Measurements from ENCODE around the gene EXOC7. TPM values are rescaled to one million over a fixed set of nuclear protein-coding genes. Genes with fewer than 3 reads are reported as not detected.
A peak's percentile ranks its signal among the peaks of the same experiment; 100 is the strongest.
"Not testable (repeated sequence)": the region's sequence is repeated elsewhere in the genome, so short reads cannot be mapped to it uniquely, and the experiment has no call there.

Gene EXOC7
- total RNA-seq, 4 donors from 2014 or later = 113 to 160 (median 134) TPM

GRCh38 chr17:76063875-76064546 lies 39.6 kb downstream of the EXOC7 start:
- peak in 1 of 3 donors; percentile 62 for DNase-seq
- H3K9me3 ChIP-seq = no peaks in the 10 kb centered on the region
- no peak for TF ChIP-seq POLR2A (IDR thresholded peaks at IDR 0.05)
- no peak for TF ChIP-seq CTCF (IDR thresholded peaks at IDR 0.05)
- no peaks in the 10 kb centered on the region for H3K27me3 ChIP-seq
- H3K36me3 ChIP-seq = peaks cover 0 to 96% (median 0%) of the 10 kb centered on the region in 3 donors
- H3K27ac ChIP-seq = peak overlapping the region in 2 of 4 donors; percentile 5 to 53
- no peak overlapping the region for H3K4me3 ChIP-seq
- H3K4me1 ChIP-seq = no peaks in the 10 kb centered on the region

- H3K27me3 ChIP-seq, H3K4me3 ChIP-seq, H3K27ac ChIP-seq, H3K4me1 ChIP-seq, H3K9me3 ChIP-seq, DNase-seq: not testable (repeated sequence)
- H3K36me3 ChIP-seq = peaks cover 0 to 90% (median 6%) of the 10 kb centered on the region in 3 donors
Measured at GRCh38 chr17:76058264-76058663, 45.3 kb downstream of the EXOC7 start.

GRCh38 chr17:76056882-76057281 lies 46.7 kb downstream of the EXOC7 start:
- TF ChIP-seq CTCF (IDR thresholded peaks at IDR 0.05) (no peak), POLR2A (IDR thresholded peaks at IDR 0.05) (no peak)
- H3K36me3 ChIP-seq = peaks cover 0 to 87% (median 6%) of the 10 kb centered on the region in 3 donors
- H3K4me3 ChIP-seq = no peak overlapping the region
- no peaks in the 10 kb centered on the region for H3K27me3 ChIP-seq
- no peaks in the 10 kb centered on the region for H3K4me1 ChIP-seq
- H3K9me3 ChIP-seq = no peaks in the 10 kb centered on the region
- no peak overlapping the region for H3K27ac ChIP-seq
- no peak for DNase-seq

- no peak for TF ChIP-seq POLR2A (IDR thresholded peaks at IDR 0.05)
- TF ChIP-seq CTCF (IDR thresholded peaks at IDR 0.05) = no peak
- no peak overlapping the region for H3K4me3 ChIP-seq
- H3K9me3 ChIP-seq = no peaks in the 10 kb centered on the region
- DNase-seq = no peak
- H3K27me3 ChIP-seq = no peaks in the 10 kb centered on the region
- no peak overlapping the region for H3K27ac ChIP-seq
- no peaks in the 10 kb centered on the region for H3K4me1 ChIP-seq
- peaks cover 0 to 84% (median 6%) of the 10 kb centered on the region in 3 donors for H3K36me3 ChIP-seq
Measured at GRCh38 chr17:76054112-76054476, 49.5 kb downstream of the EXOC7 start.

GRCh38 chr17:76053246-76054111 lies 50.1 kb downstream of the EXOC7 start:
- DNase-seq = no peak
- H3K4me3 ChIP-seq = no peak overlapping the region
- H3K9me3 ChIP-seq = no peaks in the 10 kb centered on the region
- TF ChIP-seq POLR2A (IDR thresholded peaks at IDR 0.05) = no peak
- TF ChIP-seq CTCF (IDR thresholded peaks at IDR 0.05) = no peak
- peaks cover 0 to 84% (median 6%) of the 10 kb centered on the region in 3 donors for H3K36me3 ChIP-seq
- no peaks in the 10 kb centered on the region for H3K4me1 ChIP-seq
- H3K27ac ChIP-seq = no peak overlapping the region
- no peaks in the 10 kb centered on the region for H3K27me3 ChIP-seq

GRCh38 chr17:76051561-76051960 lies 52.0 kb downstream of the EXOC7 start:
- TF ChIP-seq CTCF (IDR thresholded peaks at IDR 0.05) = no peak
- TF ChIP-seq POLR2A (IDR thresholded peaks at IDR 0.05) = no peak
- Histone ChIP-seq H3K4me3 (no peak overlapping the region), H3K36me3 (peaks cover 0 to 84% (median under 1%) of the 10 kb centered on the region in 3 donors)

More at GRCh38 chr17:76051561-76051960, 52.0 kb downstream of the EXOC7 start:
- peak overlapping the region in 1 of 4 donors; percentile 3 for H3K27ac ChIP-seq
- H3K9me3 ChIP-seq = no peaks in the 10 kb centered on the region
- H3K4me1 ChIP-seq = no peaks in the 10 kb centered on the region
- DNase-seq = no peak
- H3K27me3 ChIP-seq = no peaks in the 10 kb centered on the region
